DMS53 treated with DMSO at 0.1 percent for 48 hours (cell line): ENCODE results near the gene ACAP2.
"Not testable (repeated sequence)": the region's sequence is repeated elsewhere in the genome, so short reads cannot be mapped to it uniquely, and the experiment has no call there.

Experiments used
- DNase-seq: peaks from one replicate; lab custom pipeline; 2025; ENCODE audit not compliant: unreplicated experiment; lab: John Stamatoyannopoulos, UW

ACAP2 gene

GRCh38 chr3:195291121-195291520, 151.7 kb downstream of the ACAP2 start:
- no peak for DNase-seq

GRCh38 chr3:195290643-195291042, 152.2 kb downstream of the ACAP2 start:
- not testable (repeated sequence) for DNase-seq

GRCh38 chr3:195286115-195286872, 156.5 kb downstream of the ACAP2 start:
- no peak for DNase-seq

GRCh38 chr3:195285372-195285771, 157.4 kb downstream of the ACAP2 start:
- no peak for DNase-seq

GRCh38 chr3:195284842-195285241, 158.0 kb downstream of the ACAP2 start:
- no peak for DNase-seq

- no peak for DNase-seq
Observed at GRCh38 chr3:195282961-195283360, 159.9 kb downstream of the ACAP2 start.

- DNase-seq = no peak
Observed at GRCh38 chr3:195274259-195274966, 168.4 kb downstream of the ACAP2 start.

- peak; percentile 45 for DNase-seq
Observed at GRCh38 chr3:195271410-195272243, 171.2 kb downstream of the ACAP2 start.

GRCh38 chr3:195270817-195271409, 171.9 kb downstream of the ACAP2 start, which contains the start of gene XXYLT1:
TSS of gene XXYLT1 (minus strand) at chr3:195271159. CDS start at chr3:195271058, 101 bp downstream.
- peak; percentile 48 for DNase-seq

- DNase-seq = no peak
Observed at GRCh38 chr3:195270079-195270816, 172.6 kb downstream of the ACAP2 start.

- no peak for DNase-seq
Observed at GRCh38 chr3:195269375-195270078, 173.3 kb downstream of the ACAP2 start.

- DNase-seq = no peak
Observed at GRCh38 chr3:195268576-195269309, 174.1 kb downstream of the ACAP2 start.

GRCh38 chr3:195267096-195267495, 175.7 kb downstream of the ACAP2 start:
- no peak for DNase-seq

- DNase-seq = no peak
Observed at GRCh38 chr3:195266428-195266827, 176.4 kb downstream of the ACAP2 start.

- no peak for DNase-seq
Observed at GRCh38 chr3:195265363-195265976, 177.3 kb downstream of the ACAP2 start.

- no peak for DNase-seq
Observed at GRCh38 chr3:195263925-195264600, 178.8 kb downstream of the ACAP2 start.

GRCh38 chr3:195263193-195263924, 179.5 kb downstream of the ACAP2 start:
- no peak for DNase-seq
